GM18519 (cell line): ENCODE data around the gene TSC22D1.

Experiments
- ATAC-seq: cut with Tn5 transposase; IDR thresholded peaks from one replicate; pipeline ENCODE4 v1.9.1; 2021; ENCODE audit warnings: mild to moderate bottlenecking, moderate library complexity; ENCODE audit not compliant: unreplicated experiment, low FRiP score

The TSC22D1 gene

DNA sequence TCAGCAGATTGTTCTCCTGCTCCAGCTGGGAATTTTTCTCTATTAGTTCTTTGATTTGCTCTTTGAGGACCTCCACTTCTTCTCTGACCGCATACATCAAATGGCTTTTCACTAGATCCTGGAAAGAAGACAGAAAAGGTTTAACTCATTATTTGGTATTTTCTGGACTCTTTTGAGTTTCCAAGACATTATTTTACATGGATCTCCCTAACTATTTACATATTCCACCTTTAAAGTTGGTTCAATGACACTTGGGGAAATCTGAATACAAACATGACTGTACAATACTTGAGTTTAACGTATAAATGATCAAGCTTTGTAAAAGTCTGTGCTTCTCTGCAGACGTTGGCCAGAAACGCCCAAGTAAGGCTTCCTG, 141.4 kb downstream of the TSC22D1 start:
- no peak for ATAC-seq

GRCh38 chr13:44433863-44434765, 142.0 kb downstream of the TSC22D1 start:
- ATAC-seq = no peak

DNA sequence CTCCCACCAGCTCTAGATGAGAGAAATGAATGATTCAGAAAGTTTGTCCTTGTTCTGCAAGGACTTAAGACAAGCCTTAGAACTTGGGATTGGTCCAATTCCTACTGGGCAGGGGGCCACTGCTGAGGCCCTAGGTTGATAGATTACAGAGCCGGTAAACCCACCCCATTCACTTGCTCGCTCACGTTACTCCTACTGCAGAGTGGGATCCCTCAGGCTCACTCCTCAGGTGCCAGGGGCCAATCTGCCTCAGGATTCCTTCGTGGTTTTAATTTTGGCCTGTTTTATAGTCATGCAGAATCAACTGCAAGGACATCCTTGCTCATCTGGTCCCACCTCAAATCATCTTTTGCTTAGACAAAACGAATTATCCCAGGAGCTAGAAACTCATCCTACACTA, 143.5 kb downstream of the TSC22D1 start:
- no peak for ATAC-seq

DNA sequence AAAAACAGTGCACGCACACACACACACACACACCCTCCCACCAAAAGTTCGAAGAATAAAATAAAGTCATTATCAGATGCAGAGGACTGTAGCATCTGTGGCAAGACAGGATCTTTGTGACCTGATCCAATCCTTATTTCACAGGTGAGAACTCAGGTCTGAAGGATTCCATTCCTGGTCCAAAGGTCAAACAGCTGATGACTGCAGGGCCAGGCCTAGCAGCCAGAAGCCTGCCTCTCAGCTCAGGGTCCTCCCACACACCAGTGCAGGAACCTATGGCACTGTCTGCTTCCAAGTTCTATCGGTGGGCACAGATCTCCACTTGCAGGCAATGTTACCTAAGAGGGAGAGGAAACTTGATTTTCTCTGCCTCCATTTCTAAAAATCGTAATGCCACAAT, 145.0 kb downstream of the TSC22D1 start:
- no peak for ATAC-seq

GRCh38 chr13:44429311-44429710, 146.8 kb downstream of the TSC22D1 start:
- no peak for ATAC-seq

DNA sequence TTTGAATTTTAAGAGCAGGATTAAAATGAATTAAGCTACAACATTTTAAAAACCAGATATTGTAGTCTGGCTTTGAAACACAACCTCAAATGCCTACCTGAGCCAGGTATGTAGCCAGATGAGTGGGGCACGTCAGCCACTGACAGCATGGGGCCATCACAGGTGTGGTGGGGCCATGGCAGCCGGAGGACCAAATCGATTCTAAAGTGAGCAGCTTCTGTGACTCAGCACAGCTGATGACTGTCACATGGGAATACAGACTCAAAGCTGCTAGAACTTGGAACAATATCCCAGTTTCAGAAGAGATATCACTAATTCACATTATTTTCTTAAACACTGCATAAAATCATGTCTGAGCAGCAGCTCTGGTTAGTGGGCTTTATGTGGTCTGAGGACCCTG, 149.7 kb downstream of the TSC22D1 start:
- no peak for ATAC-seq

- no peak for ATAC-seq
These were observed 150.4 kb downstream of the TSC22D1 start for GRCh38 chr13:44425815-44426078.

DNA sequence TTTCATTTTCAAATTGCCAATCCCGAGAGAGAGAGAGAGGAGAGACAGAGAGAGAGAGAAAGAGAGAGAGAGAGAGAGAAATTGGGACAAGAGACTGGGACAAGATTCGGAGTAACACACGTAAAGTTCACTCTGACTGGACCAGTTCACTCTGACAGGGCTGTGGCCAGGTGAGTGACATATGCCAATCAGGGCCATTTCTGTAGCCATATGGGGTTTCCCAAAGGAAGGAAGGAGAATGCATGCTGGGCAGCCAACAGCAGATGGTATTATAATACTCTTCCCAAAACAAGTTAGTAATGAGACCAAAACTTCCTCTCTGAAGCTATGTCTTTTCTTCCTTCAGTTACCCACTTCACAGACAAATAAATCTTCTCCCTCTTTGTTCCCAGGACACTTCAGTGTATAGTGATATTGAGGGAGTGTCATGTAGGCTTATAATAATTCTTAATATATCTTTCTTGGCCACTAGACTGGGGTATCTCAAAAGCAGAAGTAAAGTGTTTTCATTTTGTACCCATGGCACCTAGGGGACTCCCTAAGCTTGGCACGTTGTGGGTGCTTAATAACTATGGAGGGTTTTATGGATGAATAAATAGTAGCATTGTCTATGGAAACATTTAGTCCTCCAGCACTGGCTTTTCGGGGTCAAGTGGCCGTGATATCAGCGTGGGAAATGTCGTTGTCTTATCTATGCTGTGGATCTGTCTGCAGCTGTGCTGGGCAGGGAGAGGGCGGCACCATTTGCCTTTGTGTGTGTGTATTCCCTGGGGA, 150.9 kb downstream of the TSC22D1 start:
- ATAC-seq = no peak

GRCh38 chr13:44423824-44424223, 152.3 kb downstream of the TSC22D1 start:
- no peak for ATAC-seq

DNA sequence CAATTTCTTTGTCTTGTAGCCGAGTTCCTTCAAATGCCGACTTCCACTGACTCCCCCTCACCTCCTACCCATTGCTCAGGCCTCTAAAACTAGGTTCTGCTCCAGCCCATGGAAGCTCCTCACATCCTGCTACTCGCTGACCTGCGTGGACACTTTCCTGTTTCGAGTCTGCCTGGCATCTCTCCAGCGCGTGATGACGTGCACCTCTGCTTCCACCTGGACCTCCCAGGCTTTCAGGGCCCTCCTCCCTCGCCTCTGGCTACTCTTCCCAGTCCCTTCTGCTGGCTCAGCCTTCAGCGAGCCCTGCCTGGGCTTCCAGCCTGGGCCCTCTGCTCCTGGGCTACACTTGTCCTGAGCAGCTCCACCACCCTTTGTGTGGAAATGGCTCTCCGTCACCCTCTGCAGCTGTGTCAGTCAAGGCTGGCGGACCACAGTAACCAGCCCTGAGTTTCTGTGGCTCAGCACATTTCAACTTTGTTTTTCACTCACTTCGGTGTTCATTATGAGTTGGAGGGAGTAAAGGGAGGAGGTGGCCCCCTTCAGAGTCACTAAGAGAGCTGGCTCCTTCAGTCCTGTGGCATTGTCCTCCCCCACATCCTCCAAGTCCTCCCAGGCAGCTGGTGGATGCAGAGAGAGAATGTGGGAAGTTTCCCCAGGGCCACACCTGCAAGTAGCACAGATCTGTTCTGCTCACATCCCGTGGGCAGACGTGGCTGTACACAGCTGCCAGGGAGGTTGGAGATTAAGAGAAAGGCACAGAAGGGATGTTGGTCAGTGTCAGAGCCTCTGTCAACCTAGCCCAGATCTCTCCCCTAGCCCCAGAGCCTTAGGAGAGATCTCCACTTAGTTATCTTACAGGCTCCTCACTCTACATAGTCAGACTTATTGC, 153.1 kb downstream of the TSC22D1 start:
- ATAC-seq = no peak

- ATAC-seq = no peak
These were observed 154.1 kb downstream of the TSC22D1 start for GRCh38 chr13:44421853-44422525.

GRCh38 chr13:44420376-44421220, 155.5 kb downstream of the TSC22D1 start:
- no peak for ATAC-seq

DNA sequence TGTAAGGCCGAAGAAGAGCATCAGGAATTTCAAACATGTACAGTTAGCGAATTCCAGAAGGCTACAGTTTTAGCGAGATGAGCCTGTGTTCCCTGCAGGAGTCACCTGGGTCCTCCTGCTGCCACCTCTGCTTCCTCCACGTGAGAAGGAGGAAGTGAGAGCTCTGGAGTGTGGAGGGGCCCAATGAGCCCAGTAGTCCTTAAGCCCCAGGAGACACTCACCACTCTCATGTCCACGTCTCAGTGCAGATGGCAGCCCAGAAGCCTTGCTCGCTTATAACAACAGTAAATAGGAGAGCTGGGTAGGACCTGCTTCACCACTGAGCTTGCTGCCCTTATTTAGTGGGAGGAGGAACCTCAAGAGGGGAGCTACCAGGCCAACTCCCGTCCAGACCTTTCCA, 158.3 kb downstream of the TSC22D1 start:
- ATAC-seq = no peak

DNA sequence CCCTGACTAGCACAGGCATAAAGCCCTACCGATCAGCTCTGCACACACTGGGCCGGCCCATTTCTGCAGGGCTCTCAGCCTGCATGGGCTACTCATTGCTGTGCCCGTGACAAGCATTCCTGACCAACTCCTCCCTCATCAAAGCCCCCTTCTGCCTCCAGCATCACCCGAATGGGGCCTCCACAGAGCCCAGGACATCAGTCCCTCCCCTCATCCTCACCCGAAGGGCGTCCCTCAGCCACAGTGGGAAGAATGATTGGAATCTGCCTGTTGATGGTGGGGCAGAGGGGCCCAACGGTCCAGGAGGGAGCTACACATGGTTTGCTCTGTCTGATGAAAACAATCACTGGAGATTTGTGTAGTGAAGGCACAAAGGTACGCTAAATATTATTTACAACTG, 158.7 kb downstream of the TSC22D1 start:
- ATAC-seq = no peak

GRCh38 chr13:44416744-44417143, 159.4 kb downstream of the TSC22D1 start:
- ATAC-seq = no peak

GRCh38 chr13:44416301-44416700, 159.8 kb downstream of the TSC22D1 start:
- no peak for ATAC-seq

DNA sequence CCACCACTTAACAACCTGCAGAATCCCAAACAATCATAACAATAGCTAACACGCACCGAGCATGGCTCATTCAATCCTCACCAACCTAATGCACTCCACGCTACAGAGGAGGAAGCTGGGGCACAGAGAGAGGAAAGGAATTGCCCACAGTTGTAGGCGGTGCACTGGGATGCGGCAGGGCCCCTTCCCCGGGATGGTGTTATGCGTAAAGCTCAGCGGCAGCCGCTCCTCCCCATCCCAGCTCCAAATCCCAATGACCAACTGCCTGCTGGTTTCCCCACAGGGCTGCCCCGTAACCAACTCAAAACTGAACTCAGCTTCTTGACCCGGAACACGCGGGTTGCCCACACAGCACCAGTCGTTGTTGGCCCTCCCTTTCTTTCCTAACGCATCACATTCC, 160.3 kb downstream of the TSC22D1 start:
- ATAC-seq = no peak

DNA sequence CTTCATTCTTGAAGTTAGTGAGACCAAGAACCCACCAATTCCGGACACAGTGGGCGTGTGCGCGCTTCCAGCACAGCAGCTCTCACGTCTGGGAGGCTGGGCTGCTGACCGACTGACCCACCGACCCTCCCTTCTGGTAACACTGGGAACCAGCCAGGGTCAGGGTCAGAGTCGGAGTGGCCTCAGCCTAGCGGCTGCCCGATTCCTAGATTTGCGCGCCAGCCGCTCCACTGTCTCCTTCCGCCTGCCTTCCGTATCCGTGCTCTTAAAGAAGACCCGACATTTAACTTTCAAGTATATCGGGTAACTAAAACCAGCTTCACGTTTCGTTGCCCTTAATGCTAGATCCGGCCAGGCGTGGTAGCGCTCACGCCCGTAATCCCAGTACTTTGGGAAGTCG, 161.4 kb downstream of the TSC22D1 start:
- ATAC-seq = no peak

GRCh38 chr13:44413095-44413494, 163.0 kb downstream of the TSC22D1 start:
- ATAC-seq = no peak
